Breast epithelium (tissue), 3 donors: ENCODE data around the gene PPFIA2.

ENCODE experiments used
- POLR2A ChIP-seq: fragments of 450-650 bp; IDR thresholded peaks from one replicate; pipeline ENCODE4 v1.6.1; 2016; ENCODE audit warnings: antibody characterized with exemption, mild to moderate bottlenecking, moderate library complexity
- POLR2AphosphoS5 ChIP-seq, 3 donors: sonication (generic); formaldehyde crosslinking; IDR thresholded peaks; one replicate each; pipeline ENCODE4 v1.6.1; 2017; ENCODE audit warnings: antibody characterized with exemption in 3 of 3
- TF ChIP-seq, protein P1 (sequence below), 3 donors: fragments of 450-650 bp; IDR thresholded peaks; one replicate each; pipeline ENCODE4 v1.5.1; 2016 to 2017; ENCODE audit warnings: antibody characterized with exemption in 3 of 3, mild to moderate bottlenecking in 3 of 3, moderate library complexity in 3 of 3

DNA sequence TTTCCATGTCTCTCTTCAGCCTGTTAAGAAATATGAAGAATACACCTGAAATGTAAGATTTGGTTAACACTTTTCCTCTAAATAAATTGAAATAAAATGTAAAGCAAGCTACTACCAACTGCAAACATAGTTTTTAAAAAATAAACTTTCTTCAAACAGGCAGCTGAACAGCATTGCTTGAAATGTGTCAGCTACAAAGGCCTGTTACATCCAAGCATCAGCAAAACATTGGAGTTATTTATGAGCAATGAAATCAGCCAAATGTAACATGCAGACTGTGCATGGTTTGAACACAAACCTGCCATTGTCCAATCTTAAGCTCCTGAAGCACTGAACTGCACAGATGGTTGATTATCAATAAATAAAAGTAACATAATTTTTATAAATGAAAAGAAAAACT lies 390.0 kb downstream of the PPFIA2 start:
- TF ChIP-seq, protein P1, sequence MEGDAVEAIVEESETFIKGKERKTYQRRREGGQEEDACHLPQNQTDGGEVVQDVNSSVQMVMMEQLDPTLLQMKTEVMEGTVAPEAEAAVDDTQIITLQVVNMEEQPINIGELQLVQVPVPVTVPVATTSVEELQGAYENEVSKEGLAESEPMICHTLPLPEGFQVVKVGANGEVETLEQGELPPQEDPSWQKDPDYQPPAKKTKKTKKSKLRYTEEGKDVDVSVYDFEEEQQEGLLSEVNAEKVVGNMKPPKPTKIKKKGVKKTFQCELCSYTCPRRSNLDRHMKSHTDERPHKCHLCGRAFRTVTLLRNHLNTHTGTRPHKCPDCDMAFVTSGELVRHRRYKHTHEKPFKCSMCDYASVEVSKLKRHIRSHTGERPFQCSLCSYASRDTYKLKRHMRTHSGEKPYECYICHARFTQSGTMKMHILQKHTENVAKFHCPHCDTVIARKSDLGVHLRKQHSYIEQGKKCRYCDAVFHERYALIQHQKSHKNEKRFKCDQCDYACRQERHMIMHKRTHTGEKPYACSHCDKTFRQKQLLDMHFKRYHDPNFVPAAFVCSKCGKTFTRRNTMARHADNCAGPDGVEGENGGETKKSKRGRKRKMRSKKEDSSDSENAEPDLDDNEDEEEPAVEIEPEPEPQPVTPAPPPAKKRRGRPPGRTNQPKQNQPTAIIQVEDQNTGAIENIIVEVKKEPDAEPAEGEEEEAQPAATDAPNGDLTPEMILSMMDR (IDR thresholded peaks at IDR 0.05) = no peak
- TF ChIP-seq POLR2A (no peak), POLR2AphosphoS5 (IDR thresholded peaks at IDR 0.05) (no peak)
